Measurements from ENCODE around the gene PJVK. TPM values are rescaled to one million over a fixed set of nuclear protein-coding genes. Genes with fewer than 3 reads are reported as not detected.

PJVK gene
- total RNA-seq, 6 experiments from 2014 or later, result 0.80 to 2.8 (median 1.6) TPM

- ATAC-seq (no peak), DNase-seq (no peak)
- Histone ChIP-seq H3K4me3 (no peak overlapping the region), H3K27ac (no peak overlapping the region), H3K4me1 (no peaks in the 10 kb centered on the region), H3K27me3 (no peaks in the 10 kb centered on the region), H3K36me3 (peaks cover 0 to 90% (median 20%) of the 10 kb centered on the region in 4 donors), H3K9me3 (no peaks in the 10 kb centered on the region)
- 82% methylated on average over 4 of the region's 4 CpGs for WGBS (ENCODE audit: insufficient coverage, low coverage, low lambda C conversion rate, missing lambda C conversion rate)
- intact Hi-C loops (cut with DNase I), result no loop called here
- TF ChIP-seq CTCF (IDR thresholded peaks at IDR 0.05), result no peak
- no peak for TF ChIP-seq POLR2A (IDR thresholded peaks at IDR 0.05)
Measured at GRCh38 chr2:178496049-178496448, 44.9 kb downstream of the PJVK start.

DNA sequence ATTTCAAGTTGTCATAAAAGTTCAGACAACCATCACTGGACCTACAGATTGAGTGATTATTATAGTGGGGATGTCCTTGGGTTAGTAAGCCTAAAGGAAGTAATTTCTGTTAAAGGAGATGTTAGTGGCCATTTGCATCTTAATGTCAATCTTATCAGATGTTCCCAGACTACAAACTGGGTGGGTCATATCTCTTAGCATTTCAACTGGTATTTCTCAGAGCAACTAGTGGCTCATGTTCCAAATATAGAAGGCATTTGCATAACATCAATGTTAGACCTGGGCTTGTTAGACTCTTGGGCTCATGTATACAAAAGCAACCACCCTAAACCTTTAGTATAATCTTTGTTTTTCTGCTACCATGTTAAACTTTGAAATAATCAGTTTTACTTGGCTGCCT is 47.0 kb downstream of the PJVK start:
- H3K27me3 ChIP-seq, result no peaks in the 10 kb centered on the region
- no peak for ATAC-seq
- DNase-seq, result no peak
- intact Hi-C loops (cut with DNase I), result no loop called here
- H3K9me3 ChIP-seq, result no peaks in the 10 kb centered on the region
- H3K4me1 ChIP-seq, result no peaks in the 10 kb centered on the region
- TF ChIP-seq POLR2A (IDR thresholded peaks at IDR 0.05) (no peak), CTCF (IDR thresholded peaks at IDR 0.05) (no peak)
- no peak overlapping the region for H3K4me3 ChIP-seq
- peaks cover 0 to 92% (median 24%) of the 10 kb centered on the region in 4 donors for H3K36me3 ChIP-seq
- no peak overlapping the region for H3K27ac ChIP-seq

DNA sequence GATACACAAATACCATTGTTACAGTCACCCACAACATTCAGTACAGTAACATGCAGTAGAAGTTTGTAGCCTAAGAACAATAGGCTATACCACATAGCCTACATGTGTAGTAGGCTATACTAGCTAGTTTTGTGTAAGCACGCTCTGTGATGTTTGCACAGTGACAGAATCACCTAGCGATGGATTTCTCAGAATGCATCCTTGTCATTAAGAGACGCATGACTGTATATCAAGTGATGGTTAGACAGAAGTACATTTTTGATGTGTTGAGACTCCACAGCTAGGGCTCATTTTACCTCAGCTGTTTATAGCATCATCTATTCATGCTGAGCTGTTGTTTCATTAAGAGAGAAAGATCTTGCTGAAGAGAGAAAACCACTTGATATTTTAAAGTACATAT is 48.5 kb downstream of the PJVK start:
- no peak for TF ChIP-seq POLR2A (IDR thresholded peaks at IDR 0.05)
- TF ChIP-seq CTCF (IDR thresholded peaks at IDR 0.05), result no peak
- Histone ChIP-seq H3K27me3 (no peaks in the 10 kb centered on the region), H3K27ac (no peak overlapping the region), H3K4me1 (no peaks in the 10 kb centered on the region), H3K4me3 (no peak overlapping the region), H3K36me3 (peaks cover 0 to 90% (median 23%) of the 10 kb centered on the region in 4 donors), H3K9me3 (no peaks in the 10 kb centered on the region)
- no peak for ATAC-seq
- WGBS (ENCODE audit: insufficient coverage, low coverage, low lambda C conversion rate, missing lambda C conversion rate), result no CpG with 5 or more reads among the region's 3 CpGs
- DNase-seq, result no peak
- intact Hi-C loops (cut with DNase I), result no loop called here

DNA sequence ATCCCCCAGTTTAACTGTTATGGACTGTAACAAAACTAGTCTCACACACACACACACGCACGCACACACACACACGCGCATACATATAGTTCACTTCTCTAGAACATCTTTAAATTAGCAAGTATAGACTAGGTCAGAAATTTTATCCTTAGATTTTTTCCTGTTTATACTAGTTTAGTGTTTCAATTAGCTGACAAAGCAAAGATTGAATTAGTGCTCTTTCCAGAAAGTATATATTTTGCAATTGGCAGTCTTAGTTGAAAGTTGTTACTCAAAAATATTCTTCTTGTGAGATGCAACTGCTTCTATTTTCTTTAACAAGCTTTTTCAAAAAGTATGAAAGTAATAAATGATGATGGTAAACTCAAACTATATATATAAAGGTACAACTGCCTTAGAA is 51.6 kb downstream of the PJVK start:
- no peaks in the 10 kb centered on the region for H3K27me3 ChIP-seq
- ATAC-seq, result no peak

More for the DNA sequence above, 51.6 kb downstream of the PJVK start:
- TF ChIP-seq CTCF (IDR thresholded peaks at IDR 0.05), result no peak
- no peak for TF ChIP-seq POLR2A (IDR thresholded peaks at IDR 0.05)
- no peak for DNase-seq
- Histone ChIP-seq H3K4me1 (peaks cover 0 to 15% (median 0%) of the 10 kb centered on the region in 4 donors), H3K4me3 (no peak overlapping the region), H3K27ac (no peak overlapping the region), H3K36me3 (peaks cover 0 to 66% (median 21%) of the 10 kb centered on the region in 4 donors), H3K9me3 (no peaks in the 10 kb centered on the region)
- intact Hi-C loops (cut with DNase I), result no loop called here
- WGBS (ENCODE audit: insufficient coverage, low coverage, low lambda C conversion rate, missing lambda C conversion rate), result 44% methylated on average over 4 of the region's 4 CpGs

All from right lobe of liver (tissue), 6 donors.